ENCODE data around the gene CD70. TPM values are rescaled to one million over a fixed set of nuclear protein-coding genes. Genes with fewer than 3 reads are reported as not detected.

Gene CD70, protein sequence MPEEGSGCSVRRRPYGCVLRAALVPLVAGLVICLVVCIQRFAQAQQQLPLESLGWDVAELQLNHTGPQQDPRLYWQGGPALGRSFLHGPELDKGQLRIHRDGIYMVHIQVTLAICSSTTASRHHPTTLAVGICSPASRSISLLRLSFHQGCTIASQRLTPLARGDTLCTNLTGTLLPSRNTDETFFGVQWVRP
- total RNA-seq, result not detected in 2 replicates

DNA sequence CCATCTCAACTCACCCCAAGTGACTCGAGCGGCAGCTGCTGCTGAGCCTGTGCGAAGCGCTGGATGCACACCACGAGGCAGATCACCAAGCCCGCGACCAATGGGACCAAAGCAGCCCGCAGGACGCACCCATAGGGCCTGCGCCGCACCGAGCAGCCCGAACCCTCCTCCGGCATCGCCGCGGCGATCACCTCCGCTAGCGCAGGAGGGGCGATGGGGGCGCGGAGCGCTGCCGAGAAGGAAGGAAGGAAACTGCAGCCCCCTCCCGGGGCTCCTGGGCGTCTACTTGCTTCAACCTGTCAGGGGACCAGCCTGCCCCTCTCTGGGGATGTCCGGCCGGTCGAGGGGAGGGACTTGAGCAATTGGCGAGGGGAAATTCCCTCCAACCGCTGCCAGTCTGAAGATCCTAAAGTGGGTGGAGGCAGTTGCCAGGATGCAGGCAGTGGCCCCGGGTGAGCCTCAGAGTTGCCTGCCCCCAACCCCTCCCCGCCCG is at the start of gene CD70:
Gene CD70, minus strand, starts transcription at position 324 of the 493 bp plus-strand sequence. Its CDS starts 148 bp downstream, at position 176.

Other genes starting within 250 kb of the CD70 start
- gene CLPP, start 229.6 kb downstream of the CD70 start, total RNA-seq, result 147 and 276 TPM in 2 replicates
- gene ALKBH7, start 218.4 kb downstream of the CD70 start, total RNA-seq, result 46.3 and 69.2 TPM in 2 replicates
- gene PSPN, start 215.2 kb downstream of the CD70 start, total RNA-seq, result under 0.01 and 0.89 TPM in 2 replicates
- 41.6 and 49.9 TPM in 2 replicates for gene GTF2F1, start 198.0 kb downstream of the CD70 start, total RNA-seq
- gene KHSRP, start 166.3 kb downstream of the CD70 start, total RNA-seq, result 158 and 168 TPM in 2 replicates
- not detected in 2 replicates for gene SLC25A41, start 157.4 kb downstream of the CD70 start, total RNA-seq
- gene SLC25A23, start 131.4 kb downstream of the CD70 start, total RNA-seq, result 13.1 and 14.1 TPM in 2 replicates
- not detected in 2 replicates for gene CRB3, start 126.9 kb downstream of the CD70 start, total RNA-seq
- 0.29 TPM in 1 of 2 replicates, not detected in the other for gene DENND1C, start 109.4 kb downstream of the CD70 start, total RNA-seq
- gene TUBB4A, start 88.8 kb downstream of the CD70 start, total RNA-seq, result not detected in 2 replicates
- 1.2 and 1.6 TPM in 2 replicates for gene TNFSF9, start 60.1 kb downstream of the CD70 start, total RNA-seq
- gene TNFSF14, start 79.0 kb upstream of the CD70 start, total RNA-seq, result not detected in 2 replicates
- 3.5 and 9.4 TPM in 2 replicates for gene C3, start 129.5 kb upstream of the CD70 start, total RNA-seq
- gene GPR108, start 146.4 kb upstream of the CD70 start, total RNA-seq, result 51.2 and 59.1 TPM in 2 replicates
- 57.9 and 60.8 TPM in 2 replicates for gene TRIP10, start 148.5 kb upstream of the CD70 start, total RNA-seq
- gene SH2D3A, start 176.3 kb upstream of the CD70 start, total RNA-seq, result 0.18 TPM in 1 of 2 replicates, not detected in the other
- not detected in 2 replicates for gene VAV1, start 181.6 kb upstream of the CD70 start, total RNA-seq

Measured in myometrial cell (primary cell).